Motor neuron (in vitro differentiated cells): ENCODE results near the gene CCDC188. TPM values are rescaled to one million over a fixed set of nuclear protein-coding genes. Genes with fewer than 3 reads are reported as not detected.
A peak's percentile ranks its signal among the peaks of the same experiment; 100 is the strongest.

Source experiments
- ATAC-seq, 8 experiments: fragments of 200-7000 bp; cut with Tn5 transposase; replicated peaks in 6 of 8; 2 replicates each; pipeline ENCODE4 v1.8.0; 2021; ENCODE audit warnings: mild to moderate bottlenecking in 8 of 8, moderate library complexity in 8 of 8
- H3K27ac ChIP-seq, 2 donors: fragments of 250-450 bp; sonication (Bioruptor Pico); 2 replicates each; pipeline ENCODE4 v1.9.0; 2021; ENCODE audit warnings: antibody characterized with exemption in 2 of 2, mild to moderate bottlenecking in 2 of 2, moderate library complexity in 1 of 2
- H3K4me1 ChIP-seq, 2 donors: fragments of 250-450 bp; sonication (Bioruptor Pico); replicated peaks in 1 of 2; 2 replicates each; pipeline ENCODE4 v1.6.1; 2021; ENCODE audit warnings: antibody characterized with exemption in 2 of 2, mild to moderate bottlenecking in 2 of 2, moderate library complexity in 1 of 2
- H3K4me3 ChIP-seq, 5 donors: fragments of 250-450 bp; sonication (Bioruptor Pico); 2 replicates each; pipeline ENCODE4 v1.9.0; 2021; ENCODE audit warnings: antibody characterized with exemption in 5 of 5, mild to moderate bottlenecking in 5 of 5, moderate library complexity in 4 of 5
- whole genome bisulfite sequencing, 10 experiments: fragments of 450-650 bp; shearing (Covaris generic); methylation state at CpG; one replicate each; pipeline ENCODE4 v1.0.0; 2022; 5-methylcytosine and 5-hydroxymethylcytosine counted together
- in situ Hi-C, 9 experiments: fragments of 400-800 bp; cut with MboI; loops; one replicate each; pipeline ENCODE4 v1.15.0; 2021; ENCODE audit warnings: low sequenced_read_pairs in 9 of 9, low pct_unique_long_range_greater_than_20kb in 2 of 9; ENCODE audit not compliant: unreplicated experiment in 9 of 9
- total RNA-seq, 8 experiments: library from RNA; unstranded; fragments of 300-600 nt; gene quantifications; 2 replicates each; pipeline versions ENCODE4 v1.2.3 to v1.2.4, GENCODE V29; 2022

CCDC188 gene
- total RNA-seq, 8 experiments from 2014 or later, result 0.56 to 7.6 (median 1.2) TPM; not detected in 1

GRCh38 chr22:20131859-20132685 is 18.8 kb downstream of the CCDC188 start:
- Histone ChIP-seq H3K4me1 (peaks cover 22 to 30% of the 10 kb centered on the region in 2 donors), H3K27ac (peak overlapping the region; percentile 89 to 94), H3K4me3 (peak overlapping the region; percentile 90 to 100 (median 96))
- in situ Hi-C loops, result loop anchor here in 1 of 9 experiments (25.0 kb wide), 1 partner anchor 95 kb away; no protein-coding TSS in a partner anchor
- 0% methylated on average over 1 to 5 of the region's 72 CpGs; no CpG with 5 or more reads in 8 of the 10 experiments for WGBS, 10 experiments
- ATAC-seq, result peak; percentile 10 to 36 (median 23)

GRCh38 chr22:20131597-20131858 is 19.3 kb downstream of the CCDC188 start, which contains the start of gene ZDHHC8:
Gene ZDHHC8, plus strand, starts transcription at chr22:20131804. Its CDS starts 144 bp downstream, at chr22:20131948.
- no CpG with 5 or more reads among the region's 43 CpGs for WGBS, 10 experiments
- Histone ChIP-seq H3K4me3 (peak within 1 kb of the TSS; percentile 90 to 100 (median 96)), H3K27ac (peak within 1 kb of the TSS; percentile 89 to 94), H3K4me1 (peaks cover 20 to 24% of the 10 kb centered on the region in 2 donors)
- in situ Hi-C loops, result loop anchor here in 1 of 9 experiments (25.0 kb wide), 1 partner anchor 94 kb away; no protein-coding TSS in a partner anchor
- ATAC-seq, result peak; percentile 31 to 64 (median 56)

GRCh38 chr22:20130731-20131596 is 19.9 kb downstream of the CCDC188 start:
- H3K4me1 ChIP-seq, result peaks cover 19% of the 10 kb centered on the region in 2 donors
- in situ Hi-C loops, result loop anchor here in 1 of 9 experiments (25.0 kb wide), 1 partner anchor 94 kb away; no protein-coding TSS in a partner anchor
- peak; percentile 55 to 82 (median 74) for ATAC-seq
- H3K4me3 ChIP-seq, result peak overlapping the region; percentile 90 to 100 (median 96)
- WGBS, 10 experiments, result 20 to 49% (median 40%) methylated on average over 1 to 4 of the region's 70 CpGs; no CpG with 5 or more reads in 7 of the 10 experiments
- peak overlapping the region; percentile 89 to 94 for H3K27ac ChIP-seq

GRCh38 chr22:20130319-20130718 is 20.5 kb downstream of the CCDC188 start:
- no peak for ATAC-seq
- 83 to 100% (median 100%) methylated on average over 1 to 3 of the region's 3 CpGs; no CpG with 5 or more reads in 7 of the 10 experiments for WGBS, 10 experiments
- in situ Hi-C loops, result loop anchor here in 1 of 9 experiments (25.0 kb wide), 1 partner anchor 93 kb away; no protein-coding TSS in a partner anchor
- peak overlapping the region; percentile 90 to 100 (median 96) for H3K4me3 ChIP-seq
- peak overlapping the region; percentile 89 to 94 for H3K27ac ChIP-seq
- H3K4me1 ChIP-seq, result peaks cover 17 to 19% of the 10 kb centered on the region in 2 donors

- H3K4me3 ChIP-seq, result no peak overlapping the region
- ATAC-seq, result no peak
- peak overlapping the region in 1 of 2 donors; percentile 63 for H3K27ac ChIP-seq
- peaks cover 17 to 19% of the 10 kb centered on the region in 2 donors for H3K4me1 ChIP-seq
- in situ Hi-C loops, result loop anchor here in 1 of 9 experiments (25.0 kb wide), 1 partner anchor 92 kb away; no protein-coding TSS in a partner anchor
- WGBS, 10 experiments, result 60 to 100% (median 84%) methylated on average over 1 to 3 of the region's 3 CpGs; no CpG with 5 or more reads in 6 of the 10 experiments
Observed at GRCh38 chr22:20129747-20130014, 21.2 kb downstream of the CCDC188 start.

- H3K27ac ChIP-seq, result peak overlapping the region in 1 of 2 donors; percentile 63
- H3K4me1 ChIP-seq, result peaks cover 17 to 19% of the 10 kb centered on the region in 2 donors
- 51 to 87% (median 55%) methylated on average over 3 to 10 of the region's 18 CpGs; no CpG with 5 or more reads in 5 of the 10 experiments for WGBS, 10 experiments
- in situ Hi-C loops, result loop anchor here in 1 of 9 experiments (25.0 kb wide), 1 partner anchor 92 kb away; no protein-coding TSS in a partner anchor
- no peak overlapping the region for H3K4me3 ChIP-seq
- no peak for ATAC-seq
Observed at GRCh38 chr22:20128902-20129746, 21.7 kb downstream of the CCDC188 start.

- in situ Hi-C loops, result loop anchor here in 1 of 9 experiments (25.0 kb wide), 1 partner anchor 91 kb away; no protein-coding TSS in a partner anchor
- Histone ChIP-seq H3K27ac (peak overlapping the region in 1 of 2 donors; percentile 42), H3K4me3 (no peak overlapping the region), H3K4me1 (peaks cover 17 to 19% of the 10 kb centered on the region in 2 donors)
- WGBS, 10 experiments, result 29 to 67% (median 52%) methylated on average over 1 to 2 of the region's 2 CpGs; no CpG with 5 or more reads in 7 of the 10 experiments
- no peak for ATAC-seq
Observed at GRCh38 chr22:20128619-20128901, 22.3 kb downstream of the CCDC188 start.

- 70 to 100% (median 91%) methylated on average over 1 to 13 of the region's 17 CpGs; no CpG with 5 or more reads in 3 of the 10 experiments for WGBS, 10 experiments
- in situ Hi-C loops, result loop anchor here in 1 of 9 experiments (25.0 kb wide), 1 partner anchor 91 kb away; no protein-coding TSS in a partner anchor
- peak overlapping the region in 1 of 2 donors; percentile 42 for H3K27ac ChIP-seq
- no peak for ATAC-seq
- H3K4me3 ChIP-seq, result no peak overlapping the region
- peaks cover 13 to 16% of the 10 kb centered on the region in 2 donors for H3K4me1 ChIP-seq
Observed at GRCh38 chr22:20127869-20128618, 22.8 kb downstream of the CCDC188 start.

- WGBS, 10 experiments, result 40 to 100% (median 90%) methylated on average over 1 to 7 of the region's 15 CpGs; no CpG with 5 or more reads in 3 of the 10 experiments
- in situ Hi-C loops, result loop anchor here in 1 of 9 experiments (25.0 kb wide), 1 partner anchor 90 kb away; no protein-coding TSS in a partner anchor
- peak overlapping the region in 1 of 2 donors; percentile 35 for H3K27ac ChIP-seq
- no peak overlapping the region for H3K4me3 ChIP-seq
- peaks cover 7 to 9% of the 10 kb centered on the region in 2 donors for H3K4me1 ChIP-seq
- ATAC-seq, result no peak
Observed at GRCh38 chr22:20127318-20127868, 23.5 kb downstream of the CCDC188 start.

- no peak overlapping the region for H3K4me3 ChIP-seq
- no peak for ATAC-seq
- 67 to 100% (median 92%) methylated on average over 1 to 12 of the region's 19 CpGs for WGBS, 10 experiments
- peak overlapping the region in 1 of 2 donors; percentile 23 for H3K27ac ChIP-seq
- in situ Hi-C loops, result loop anchor here in 1 of 9 experiments (25.0 kb wide), 1 partner anchor 89 kb away; no protein-coding TSS in a partner anchor
- peaks cover 6 to 8% of the 10 kb centered on the region in 2 donors for H3K4me1 ChIP-seq
Observed at GRCh38 chr22:20126284-20127029, 24.4 kb downstream of the CCDC188 start.
